HepG2 (cell line): ENCODE data around the gene CLDN5. TPM values are rescaled to one million over a fixed set of nuclear protein-coding genes. Genes with fewer than 3 reads are reported as not detected.

ENCODE experiments used
- BORCS8-MEF2B ChIP-seq: sonication (generic); formaldehyde crosslinking; IDR thresholded peaks from 2 replicates; pipeline ENCODE4 v1.8.0; 2022; ENCODE audit warnings: mild to moderate bottlenecking, missing genetic modification reagents
- CEBPB ChIP-seq: IDR thresholded peaks from 2 replicates; pipeline ENCODE4 v1.6.1; 2011; ENCODE audit warnings: low read depth, low read length, improper control_type of control experiment, borderline replicate concordance
- CSRNP1 ChIP-seq: sonication (generic); formaldehyde crosslinking; IDR thresholded peaks from 2 replicates; pipeline ENCODE4 v1.8.1; 2023; ENCODE audit warnings: mild to moderate bottlenecking, missing genetic modification reagents
- HNF4G ChIP-seq, 2 experiments: sonication (generic) in 1 of 2; formaldehyde crosslinking in 1 of 2; IDR thresholded peaks; 2 replicates each; pipeline versions ENCODE4 v1.4.0 to v1.6.1; 2011 to 2020; ENCODE audit warnings: borderline replicate concordance in 2 of 2, low read depth in 2 of 2, mild to moderate bottlenecking in 2 of 2, low read length in 1 of 2, missing genetic modification reagents in 1 of 2, moderate library complexity in 1 of 2
- MBD4 ChIP-seq: IDR thresholded peaks from 2 replicates; pipeline ENCODE4 v1.6.1; 2012; ENCODE audit warnings: low read length, inconsistent platforms, borderline replicate concordance
- ZMAT5 ChIP-seq: sonication (generic); formaldehyde crosslinking; IDR thresholded peaks from 2 replicates; pipeline ENCODE4 v1.5.0; 2020; ENCODE audit warnings: mild to moderate bottlenecking, low read depth, missing genetic modification reagents, borderline replicate concordance
- ZNF414 ChIP-seq: sonication (generic); formaldehyde crosslinking; IDR thresholded peaks from 2 replicates; pipeline ENCODE4 v1.5.0; 2020; ENCODE audit warnings: missing genetic modification reagents
- ZNF879 ChIP-seq: sonication (generic); formaldehyde crosslinking; IDR thresholded peaks from 2 replicates; pipeline ENCODE4 v1.8.1; 2023; ENCODE audit warnings: missing genetic modification reagents
- polyA plus RNA-seq, 8 experiments: library from polyadenylated mRNA; depleted of rRNA in 3 of 8; stranded (reverse) in 7 of 8; unstranded in 1 of 8; fragments of >200 nt; fragmentation: Illumina TruSeq in 4 of 8; extraction: Trizol in 4 of 8; gene quantifications; 2 replicates each; pipeline versions ENCODE4 v1.2.1 to v1.2.3, GENCODE V29; 2011 to 2016; ENCODE audit warnings: low read depth in 4 of 8, missing spikeins in 1 of 8, mixed read lengths in 1 of 8; ENCODE audit not compliant: insufficient read depth in 1 of 8
- total RNA-seq, 5 experiments: library from RNA; depleted of rRNA; stranded (reverse); fragments of >200 nt; fragmentation: Illumina TruSeq; extraction: Trizol; gene quantifications; 2 replicates each; pipeline ENCODE4 v1.2.3, GENCODE V29; 2016; ENCODE audit warnings: low read depth in 1 of 5
- TF ChIP-seq, protein P1 (sequence below): sonication (generic); formaldehyde crosslinking; IDR thresholded peaks from 2 replicates; pipeline ENCODE4 v1.9.0; 2021; ENCODE audit warnings: missing genetic modification reagents, borderline replicate concordance
- TF ChIP-seq, protein P2 (sequence below): sonication (generic); formaldehyde crosslinking; IDR thresholded peaks from 2 replicates; pipeline ENCODE4 v1.4.0; 2020; ENCODE audit warnings: missing genetic modification reagents, borderline replicate concordance
- TF ChIP-seq, protein P3 (sequence below): sonication (generic); formaldehyde crosslinking; IDR thresholded peaks from 2 replicates; pipeline ENCODE4 v1.5.1; 2020; ENCODE audit warnings: missing genetic modification reagents, mild to moderate bottlenecking, borderline replicate concordance
- TF ChIP-seq, protein P4 (sequence below): sonication (generic); formaldehyde crosslinking; conservative IDR thresholded peaks from 2 replicates; pipeline ENCODE4 v1.8.1; 2023; ENCODE audit warnings: missing genetic modification reagents
- TF ChIP-seq, protein P5 (sequence below): sonication (generic); formaldehyde crosslinking; IDR thresholded peaks from 2 replicates; pipeline ENCODE4 v1.8.0; 2022; ENCODE audit warnings: missing genetic modification reagents, mild to moderate bottlenecking, moderate library complexity, borderline replicate concordance

The CLDN5 gene
- total and polyA plus RNA-seq, 2 of the 13 experiments (the other 11 are each of a cell fraction or from before 2014, with no cell fraction given) = not detected

DNA sequence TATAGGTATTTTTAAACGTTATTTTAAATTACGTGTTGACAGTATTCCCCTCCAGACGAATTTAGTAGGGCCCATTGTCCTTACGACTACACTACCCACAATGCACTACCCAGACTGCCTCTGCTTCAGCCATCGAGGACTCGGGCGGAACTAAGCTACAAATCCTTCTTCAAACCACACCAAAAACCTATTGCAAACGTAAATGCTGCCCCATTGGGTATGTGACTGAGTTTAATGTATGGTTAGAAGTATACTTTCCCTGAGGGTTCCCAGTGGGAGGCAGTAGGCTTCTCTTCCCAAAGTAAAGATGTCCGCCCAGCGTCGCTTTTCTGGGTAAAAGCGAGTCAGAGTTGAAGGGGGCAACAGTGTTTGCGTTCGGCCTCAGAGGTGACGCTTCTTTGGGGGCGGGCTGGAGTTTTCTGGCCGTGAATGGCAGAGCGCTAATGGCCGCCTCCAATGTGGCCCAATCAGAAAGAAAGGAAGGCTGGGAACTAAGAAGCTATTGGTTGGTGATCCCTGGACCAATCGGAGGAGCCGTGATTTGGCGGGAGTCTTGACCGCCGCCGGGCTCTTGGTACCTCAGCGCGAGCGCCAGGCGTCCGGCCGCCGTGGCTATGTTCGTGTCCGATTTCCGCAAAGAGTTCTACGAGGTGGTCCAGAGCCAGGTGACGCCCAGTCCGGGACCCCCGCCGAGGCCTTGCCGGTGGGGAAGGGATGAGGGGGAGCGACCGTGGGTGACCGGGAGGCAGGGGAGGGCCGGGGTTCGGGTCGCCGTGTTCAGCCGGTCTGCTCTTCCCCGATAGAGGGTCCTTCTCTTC lies 44.6 kb downstream of the CLDN5 start, which contains the start of gene CDC45 (continued):
- TF ChIP-seq, protein P1, sequence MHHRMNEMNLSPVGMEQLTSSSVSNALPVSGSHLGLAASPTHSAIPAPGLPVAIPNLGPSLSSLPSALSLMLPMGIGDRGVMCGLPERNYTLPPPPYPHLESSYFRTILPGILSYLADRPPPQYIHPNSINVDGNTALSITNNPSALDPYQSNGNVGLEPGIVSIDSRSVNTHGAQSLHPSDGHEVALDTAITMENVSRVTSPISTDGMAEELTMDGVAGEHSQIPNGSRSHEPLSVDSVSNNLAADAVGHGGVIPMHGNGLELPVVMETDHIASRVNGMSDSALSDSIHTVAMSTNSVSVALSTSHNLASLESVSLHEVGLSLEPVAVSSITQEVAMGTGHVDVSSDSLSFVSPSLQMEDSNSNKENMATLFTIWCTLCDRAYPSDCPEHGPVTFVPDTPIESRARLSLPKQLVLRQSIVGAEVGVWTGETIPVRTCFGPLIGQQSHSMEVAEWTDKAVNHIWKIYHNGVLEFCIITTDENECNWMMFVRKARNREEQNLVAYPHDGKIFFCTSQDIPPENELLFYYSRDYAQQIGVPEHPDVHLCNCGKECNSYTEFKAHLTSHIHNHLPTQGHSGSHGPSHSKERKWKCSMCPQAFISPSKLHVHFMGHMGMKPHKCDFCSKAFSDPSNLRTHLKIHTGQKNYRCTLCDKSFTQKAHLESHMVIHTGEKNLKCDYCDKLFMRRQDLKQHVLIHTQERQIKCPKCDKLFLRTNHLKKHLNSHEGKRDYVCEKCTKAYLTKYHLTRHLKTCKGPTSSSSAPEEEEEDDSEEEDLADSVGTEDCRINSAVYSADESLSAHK = no peak
- TF ChIP-seq BORCS8-MEF2B (CRISPR knock-in tag) (peak; percentile 50; the same call in 1 of the 2 replicates), CEBPB (no peak), CSRNP1 (CRISPR knock-in tag) (0 out of 2 replicates have a peak, but pooled peaks have one; percentile 74), ZNF879 (CRISPR knock-in tag) (no peak), ZNF414 (CRISPR knock-in tag) (no peak), MBD4 (no peak), ZMAT5 (CRISPR knock-in tag) (no peak), HNF4G (IDR thresholded peaks at IDR 0.05; ENCODE audit: borderline replicate concordance, low read depth, low read length) (no peak), HNF4G (CRISPR knock-in tag; IDR thresholded peaks at IDR 0.05; ENCODE audit: borderline replicate concordance, low read depth) (no peak)
- TF ChIP-seq, protein P2, sequence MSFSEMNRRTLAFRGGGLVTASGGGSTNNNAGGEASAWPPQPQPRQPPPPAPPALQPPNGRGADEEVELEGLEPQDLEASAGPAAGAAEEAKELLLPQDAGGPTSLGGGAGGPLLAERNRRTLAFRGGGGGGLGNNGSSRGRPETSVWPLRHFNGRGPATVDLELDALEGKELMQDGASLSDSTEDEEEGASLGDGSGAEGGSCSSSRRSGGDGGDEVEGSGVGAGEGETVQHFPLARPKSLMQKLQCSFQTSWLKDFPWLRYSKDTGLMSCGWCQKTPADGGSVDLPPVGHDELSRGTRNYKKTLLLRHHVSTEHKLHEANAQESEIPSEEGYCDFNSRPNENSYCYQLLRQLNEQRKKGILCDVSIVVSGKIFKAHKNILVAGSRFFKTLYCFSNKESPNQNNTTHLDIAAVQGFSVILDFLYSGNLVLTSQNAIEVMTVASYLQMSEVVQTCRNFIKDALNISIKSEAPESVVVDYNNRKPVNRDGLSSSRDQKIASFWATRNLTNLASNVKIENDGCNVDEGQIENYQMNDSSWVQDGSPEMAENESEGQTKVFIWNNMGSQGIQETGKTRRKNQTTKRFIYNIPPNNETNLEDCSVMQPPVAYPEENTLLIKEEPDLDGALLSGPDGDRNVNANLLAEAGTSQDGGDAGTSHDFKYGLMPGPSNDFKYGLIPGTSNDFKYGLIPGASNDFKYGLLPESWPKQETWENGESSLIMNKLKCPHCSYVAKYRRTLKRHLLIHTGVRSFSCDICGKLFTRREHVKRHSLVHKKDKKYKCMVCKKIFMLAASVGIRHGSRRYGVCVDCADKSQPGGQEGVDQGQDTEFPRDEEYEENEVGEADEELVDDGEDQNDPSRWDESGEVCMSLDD = no peak
- TF ChIP-seq, protein P3, sequence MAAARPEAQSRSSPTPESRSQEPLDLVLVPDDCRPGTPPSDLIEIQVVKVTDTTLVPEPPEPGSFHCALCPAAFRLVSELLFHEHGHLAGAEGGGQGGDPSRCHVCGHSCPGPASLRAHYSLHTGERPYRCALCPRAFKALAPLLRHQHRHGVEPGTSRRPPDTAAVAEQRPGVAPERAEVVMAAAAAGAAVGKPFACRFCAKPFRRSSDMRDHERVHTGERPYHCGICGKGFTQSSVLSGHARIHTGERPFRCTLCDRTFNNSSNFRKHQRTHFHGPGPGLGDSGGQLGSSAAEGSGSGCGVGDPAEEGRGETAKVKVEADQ (CRISPR knock-in tag) = 0 out of 2 replicates have a peak, but pooled peaks have one; percentile 34
- TF ChIP-seq, protein P4, sequence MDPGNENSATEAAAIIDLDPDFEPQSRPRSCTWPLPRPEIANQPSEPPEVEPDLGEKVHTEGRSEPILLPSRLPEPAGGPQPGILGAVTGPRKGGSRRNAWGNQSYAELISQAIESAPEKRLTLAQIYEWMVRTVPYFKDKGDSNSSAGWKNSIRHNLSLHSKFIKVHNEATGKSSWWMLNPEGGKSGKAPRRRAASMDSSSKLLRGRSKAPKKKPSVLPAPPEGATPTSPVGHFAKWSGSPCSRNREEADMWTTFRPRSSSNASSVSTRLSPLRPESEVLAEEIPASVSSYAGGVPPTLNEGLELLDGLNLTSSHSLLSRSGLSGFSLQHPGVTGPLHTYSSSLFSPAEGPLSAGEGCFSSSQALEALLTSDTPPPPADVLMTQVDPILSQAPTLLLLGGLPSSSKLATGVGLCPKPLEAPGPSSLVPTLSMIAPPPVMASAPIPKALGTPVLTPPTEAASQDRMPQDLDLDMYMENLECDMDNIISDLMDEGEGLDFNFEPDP = no peak
- TF ChIP-seq, protein P5, sequence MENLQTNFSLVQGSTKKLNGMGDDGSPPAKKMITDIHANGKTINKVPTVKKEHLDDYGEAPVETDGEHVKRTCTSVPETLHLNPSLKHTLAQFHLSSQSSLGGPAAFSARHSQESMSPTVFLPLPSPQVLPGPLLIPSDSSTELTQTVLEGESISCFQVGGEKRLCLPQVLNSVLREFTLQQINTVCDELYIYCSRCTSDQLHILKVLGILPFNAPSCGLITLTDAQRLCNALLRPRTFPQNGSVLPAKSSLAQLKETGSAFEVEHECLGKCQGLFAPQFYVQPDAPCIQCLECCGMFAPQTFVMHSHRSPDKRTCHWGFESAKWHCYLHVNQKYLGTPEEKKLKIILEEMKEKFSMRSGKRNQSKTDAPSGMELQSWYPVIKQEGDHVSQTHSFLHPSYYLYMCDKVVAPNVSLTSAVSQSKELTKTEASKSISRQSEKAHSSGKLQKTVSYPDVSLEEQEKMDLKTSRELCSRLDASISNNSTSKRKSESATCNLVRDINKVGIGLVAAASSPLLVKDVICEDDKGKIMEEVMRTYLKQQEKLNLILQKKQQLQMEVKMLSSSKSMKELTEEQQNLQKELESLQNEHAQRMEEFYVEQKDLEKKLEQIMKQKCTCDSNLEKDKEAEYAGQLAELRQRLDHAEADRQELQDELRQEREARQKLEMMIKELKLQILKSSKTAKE (CRISPR knock-in tag) = no peak
